Fibroblast of skin of left quadriceps (primary cell): ENCODE data around the gene LCN1.
A peak's percentile ranks its signal among the peaks of the same experiment; 100 is the strongest.

Source experiments
- DNase-seq, 2 experiments: peaks; one replicate each; pipeline ENCODE4 v3.0.0-alpha.2; 2013; ENCODE audit warnings: low read depth in 2 of 2

Gene LCN1

DNA sequence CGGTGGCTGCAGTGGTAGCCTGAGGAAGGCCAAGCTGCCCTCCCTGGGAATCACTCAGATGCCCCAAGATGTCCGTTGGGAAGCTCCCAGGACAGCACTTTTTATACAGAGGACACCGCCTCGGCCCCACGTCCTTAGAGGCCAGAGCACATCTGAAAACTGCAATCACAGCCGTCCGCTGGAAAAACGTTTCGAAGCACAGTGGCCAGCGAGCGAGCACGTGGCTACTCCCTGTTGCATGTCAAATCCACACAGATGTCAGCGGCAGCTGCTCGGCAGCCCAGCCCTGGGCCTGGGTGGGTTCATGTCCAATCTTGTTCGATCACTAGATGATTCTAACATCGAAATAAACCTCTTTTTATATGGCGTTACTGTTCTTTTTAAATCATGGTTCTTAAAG is 32.7 kb upstream of the LCN1 start:
- DNase-seq = no peak

DNA sequence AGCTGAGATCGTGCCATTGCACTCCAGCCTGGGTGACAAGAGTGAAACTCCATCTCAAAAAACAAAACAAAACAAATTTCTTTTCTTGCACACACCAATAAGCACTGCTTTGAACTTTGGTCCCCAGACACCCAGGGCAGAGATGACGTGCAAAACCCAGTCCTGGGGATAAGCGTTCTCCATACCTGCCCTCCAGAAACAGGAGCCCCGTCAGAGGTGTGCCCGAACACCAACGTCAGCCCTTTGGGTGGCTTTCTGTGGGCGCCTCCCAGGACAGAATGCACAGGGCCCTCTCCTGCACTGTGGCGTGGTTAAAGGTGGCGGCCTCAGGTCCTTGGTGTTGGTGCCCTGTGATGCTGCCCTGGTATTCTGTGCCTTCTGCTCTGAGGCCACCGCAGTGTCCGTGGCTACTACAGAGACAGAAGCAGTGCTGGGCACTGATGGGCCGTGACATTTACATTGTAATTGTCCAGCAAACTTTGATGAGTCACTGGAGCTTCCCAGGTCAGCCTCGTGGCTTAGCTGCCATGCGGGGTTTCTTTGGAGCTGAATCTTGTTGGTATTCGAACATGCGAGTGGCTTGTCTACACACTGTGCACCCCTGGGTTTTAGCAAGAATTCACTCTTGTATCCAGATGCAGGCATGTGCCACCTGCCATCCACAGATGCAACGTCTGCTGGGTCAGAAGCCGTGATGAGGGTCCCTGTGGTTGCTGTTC is 31.9 kb upstream of the LCN1 start:
- DNase-seq = no peak

DNA sequence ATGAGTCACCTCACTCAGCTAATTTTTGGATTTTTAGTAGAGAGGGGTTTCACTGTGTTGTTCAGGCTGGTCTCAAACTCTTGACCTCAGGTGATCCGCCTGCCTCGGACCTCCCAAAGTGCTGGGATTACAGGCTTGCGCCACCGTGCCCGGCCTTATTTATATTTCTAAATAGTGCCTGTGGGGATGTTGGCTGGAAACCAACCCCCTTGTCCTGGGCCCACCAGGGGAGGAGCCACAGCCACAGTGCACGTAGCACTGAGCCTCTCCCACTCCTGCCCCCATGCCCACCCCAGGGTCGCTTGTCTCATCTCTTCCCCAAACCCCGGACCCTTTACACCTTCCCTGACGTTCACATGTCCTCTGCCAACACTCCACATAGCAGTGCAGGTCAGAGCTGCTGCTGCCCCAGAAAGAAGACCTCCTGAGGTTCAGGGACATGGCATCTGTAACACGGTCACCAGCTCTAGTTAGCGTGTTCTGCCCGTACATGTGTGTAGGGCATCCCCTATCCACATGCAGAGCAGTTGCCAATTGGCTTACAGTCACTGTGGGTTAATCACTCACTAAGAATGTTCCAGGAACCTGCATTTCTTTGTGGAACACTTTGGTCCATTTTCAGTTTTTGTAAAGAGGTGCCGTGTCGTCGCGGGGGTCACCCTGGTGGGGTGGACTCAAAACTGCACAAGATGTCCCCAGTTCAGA is 30.9 kb upstream of the LCN1 start:
- DNase-seq = no peak

DNA sequence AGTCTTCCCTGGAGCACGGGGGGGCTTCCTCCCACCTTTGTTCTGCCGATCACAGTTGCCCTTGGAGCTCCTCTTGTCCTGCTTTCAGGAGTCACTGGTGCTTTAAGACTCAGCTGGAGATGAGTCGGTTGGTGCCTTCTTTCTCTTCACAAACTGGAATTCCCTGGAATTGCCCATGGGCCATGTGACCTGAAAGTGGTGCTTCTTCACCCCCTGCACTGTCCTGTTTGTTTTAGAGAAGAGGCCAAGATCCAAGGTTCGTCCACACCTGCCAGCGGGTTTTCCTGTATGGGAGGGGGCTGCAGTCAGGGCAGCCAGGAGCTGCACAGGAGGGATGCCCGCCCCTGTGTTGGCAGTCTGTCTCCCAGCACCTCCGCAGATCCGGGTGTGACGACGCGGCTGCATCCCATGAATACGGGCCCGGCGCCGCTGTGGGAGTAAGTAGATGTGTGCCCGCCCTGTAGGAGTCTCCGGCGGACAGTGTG is 30.2 kb upstream of the LCN1 start:
- DNase-seq = no peak

DNA sequence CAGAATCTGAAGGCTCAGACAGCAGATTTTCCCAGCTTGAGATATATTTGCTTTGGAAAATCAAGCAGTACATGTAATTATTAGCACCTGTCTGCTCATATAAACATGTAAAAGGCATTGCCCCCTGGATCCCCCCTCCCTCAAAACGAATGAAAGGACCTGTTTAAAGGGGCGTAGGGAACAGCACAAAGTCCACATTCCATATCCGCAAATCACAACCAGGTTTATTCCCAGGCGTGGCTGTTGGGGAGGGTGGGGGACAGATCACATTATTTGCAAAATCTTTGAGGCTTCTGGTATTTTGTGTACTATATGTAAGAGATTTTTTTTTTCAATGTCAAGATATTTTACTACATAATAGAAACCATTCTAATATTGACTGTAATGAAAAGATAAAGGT is 29.5 kb upstream of the LCN1 start:
- DNase-seq = no peak

DNA sequence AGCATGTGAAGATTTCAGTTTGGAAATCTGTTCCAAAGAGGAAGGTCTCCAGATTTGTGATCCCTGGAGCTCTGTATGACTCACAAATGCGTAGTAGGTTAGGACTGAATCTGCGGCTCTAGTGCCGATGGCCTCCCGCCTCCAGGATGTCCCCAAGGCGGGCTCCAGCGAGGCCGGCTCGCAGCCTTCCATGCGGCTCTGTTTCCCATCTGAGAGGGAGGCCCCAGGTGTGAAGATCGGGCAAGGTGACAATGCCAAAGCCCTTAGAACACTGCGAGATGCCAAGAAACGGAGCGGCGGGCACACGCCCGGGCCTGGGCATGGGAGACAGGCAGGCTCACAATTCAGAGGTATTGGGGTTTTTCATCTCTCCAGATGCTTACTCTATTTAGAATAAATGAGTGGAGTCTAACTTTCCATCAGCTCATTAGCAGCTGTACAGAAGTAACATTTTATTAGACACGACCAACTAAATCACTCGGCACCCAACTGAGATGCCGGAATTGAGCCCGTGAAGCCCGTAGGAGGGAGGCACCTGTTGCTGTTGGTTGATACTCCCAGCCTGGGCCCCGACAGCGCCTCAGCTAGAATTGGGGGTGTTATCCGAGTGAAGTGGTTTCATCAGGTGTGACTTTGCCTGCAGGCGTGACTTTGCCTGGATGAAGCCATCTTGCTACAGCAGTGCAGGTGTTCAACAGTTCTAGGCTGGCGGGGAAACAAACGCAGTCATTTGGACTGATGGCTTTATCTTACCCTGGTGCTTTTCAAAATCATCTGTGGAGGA is 28.2 kb upstream of the LCN1 start:
- no peak for DNase-seq

DNA sequence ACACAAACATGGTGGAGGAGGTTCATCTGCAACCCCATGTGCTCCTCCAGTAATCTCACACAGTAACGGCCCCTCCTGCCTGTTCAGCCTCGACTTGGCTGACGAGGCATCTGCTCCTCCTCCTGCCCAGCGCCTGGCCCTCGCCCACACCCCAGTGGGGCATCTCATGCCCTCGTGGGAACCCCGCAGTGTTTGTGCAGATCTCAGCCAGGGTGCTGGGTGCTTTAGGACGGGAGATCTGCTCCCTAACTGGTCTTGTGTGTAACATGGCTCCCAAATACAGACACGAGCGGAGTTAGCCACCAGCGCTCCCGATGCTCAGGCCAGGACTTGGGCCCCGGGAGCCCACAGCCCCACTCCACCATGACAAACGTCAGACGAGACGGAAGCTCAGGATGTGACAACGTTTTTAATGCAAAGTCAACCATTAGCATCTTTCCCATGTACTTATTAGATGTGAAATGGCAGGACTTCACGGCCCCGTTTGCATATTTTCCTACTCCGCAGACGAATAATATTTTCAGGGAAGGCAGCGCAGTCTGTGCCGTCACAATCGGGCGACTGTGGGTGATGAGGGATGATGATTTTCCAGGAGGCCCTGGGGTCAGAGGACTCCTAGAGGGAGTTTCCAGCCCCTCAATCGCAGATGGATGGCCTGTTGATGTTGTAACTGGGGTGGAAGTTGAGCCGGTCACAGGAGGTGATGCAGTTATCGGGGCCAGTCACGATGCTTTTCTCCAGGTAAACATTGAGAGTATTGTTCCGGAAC is 26.3 kb upstream of the LCN1 start:
- DNase-seq = no peak

DNA sequence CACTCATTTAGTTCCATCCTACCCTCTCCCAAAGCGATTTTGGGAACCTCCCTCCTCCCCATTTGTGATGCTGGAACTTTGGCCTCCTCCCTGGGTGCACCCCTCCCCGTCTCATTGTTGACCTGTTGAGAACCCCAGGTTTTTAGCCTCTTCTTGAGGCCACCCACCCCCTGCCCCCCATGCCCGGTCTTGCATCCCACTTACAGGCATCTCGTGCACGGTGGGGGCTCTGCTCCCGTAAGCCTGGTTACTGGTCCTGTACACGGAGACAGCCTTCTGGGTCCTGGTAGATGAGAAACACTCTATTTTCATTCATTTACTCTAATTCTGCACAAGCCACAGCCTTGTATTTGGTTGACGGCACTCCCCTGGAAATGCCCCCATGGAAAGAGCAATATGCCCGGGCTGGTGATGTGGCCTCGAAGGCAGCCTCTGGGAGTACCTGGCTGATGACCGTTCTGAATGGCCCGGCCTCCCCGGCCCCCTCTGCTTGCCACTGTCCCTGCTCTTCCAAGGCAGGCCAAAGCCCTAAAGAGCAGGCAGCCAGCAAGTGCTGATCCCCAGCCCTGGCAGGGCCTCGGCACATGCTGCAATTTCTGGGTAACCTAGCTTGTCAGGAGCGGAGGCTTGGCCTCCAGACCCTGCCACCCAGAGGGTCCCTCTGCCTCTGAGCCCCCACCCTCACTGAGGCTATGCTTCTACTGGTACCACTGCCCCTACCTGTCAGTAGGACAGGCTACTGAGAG is 22.7 kb upstream of the LCN1 start:
- no peak for DNase-seq

DNA sequence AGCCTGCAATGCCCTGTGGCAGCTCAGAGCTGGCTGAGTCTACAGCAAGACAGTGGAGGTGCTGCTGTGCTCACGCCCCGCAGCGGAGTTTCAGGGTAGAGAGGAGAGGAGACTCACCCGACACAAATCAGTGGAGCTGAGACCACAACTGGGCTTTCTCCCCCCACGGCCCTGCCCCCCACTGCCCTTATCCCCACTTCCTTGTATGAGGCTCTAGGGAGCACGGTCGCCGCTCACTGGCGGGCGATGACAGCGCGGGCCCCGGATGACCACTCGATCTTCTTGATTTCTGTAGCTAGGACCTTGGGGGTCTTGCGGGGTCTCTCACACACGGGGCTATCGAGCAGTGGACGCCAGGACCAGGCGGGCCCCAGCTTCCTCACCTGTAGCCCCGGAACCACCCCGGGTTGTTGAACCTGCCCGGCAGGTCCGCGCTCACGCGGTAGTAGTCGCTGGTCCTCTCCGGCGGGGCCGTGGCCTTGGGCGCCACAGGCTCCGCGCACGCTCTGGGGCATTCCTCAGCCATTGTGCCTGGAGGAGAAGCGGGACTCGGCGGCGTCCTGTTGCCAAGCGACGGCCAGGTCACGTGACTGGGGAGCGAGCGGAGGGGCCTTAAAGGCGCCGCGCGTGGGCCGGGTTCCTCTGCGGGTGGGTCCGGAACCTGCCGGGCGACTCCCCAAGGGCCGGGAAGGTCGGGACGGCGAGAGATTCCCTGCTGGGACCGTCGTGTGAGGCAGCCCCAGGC is 21.7 kb upstream of the LCN1 start:
- peak; percentile 54 to 62 for DNase-seq

DNA sequence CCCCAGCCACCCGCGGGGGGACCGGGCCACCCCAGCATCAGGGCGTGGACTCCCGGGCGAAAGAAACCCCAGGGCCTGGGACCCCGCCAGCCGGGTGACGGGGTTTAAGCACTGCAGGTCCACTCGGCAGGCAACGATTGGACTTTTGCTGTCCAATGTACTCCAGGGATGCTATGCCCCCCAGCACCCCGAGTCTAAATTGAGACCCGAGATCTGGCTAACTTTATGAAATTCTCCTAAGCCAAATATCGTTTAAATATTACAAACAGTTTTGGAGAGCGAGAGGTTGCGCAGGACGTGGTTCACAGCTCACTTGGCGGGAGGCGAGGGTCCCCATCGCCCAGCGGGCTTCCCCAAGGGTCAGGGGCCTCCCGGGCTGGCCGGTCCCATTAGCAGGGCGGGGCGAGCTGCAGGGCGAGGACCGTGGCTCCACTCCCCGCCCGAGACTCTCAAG is 21.1 kb upstream of the LCN1 start:
- DNase-seq = no peak

DNA sequence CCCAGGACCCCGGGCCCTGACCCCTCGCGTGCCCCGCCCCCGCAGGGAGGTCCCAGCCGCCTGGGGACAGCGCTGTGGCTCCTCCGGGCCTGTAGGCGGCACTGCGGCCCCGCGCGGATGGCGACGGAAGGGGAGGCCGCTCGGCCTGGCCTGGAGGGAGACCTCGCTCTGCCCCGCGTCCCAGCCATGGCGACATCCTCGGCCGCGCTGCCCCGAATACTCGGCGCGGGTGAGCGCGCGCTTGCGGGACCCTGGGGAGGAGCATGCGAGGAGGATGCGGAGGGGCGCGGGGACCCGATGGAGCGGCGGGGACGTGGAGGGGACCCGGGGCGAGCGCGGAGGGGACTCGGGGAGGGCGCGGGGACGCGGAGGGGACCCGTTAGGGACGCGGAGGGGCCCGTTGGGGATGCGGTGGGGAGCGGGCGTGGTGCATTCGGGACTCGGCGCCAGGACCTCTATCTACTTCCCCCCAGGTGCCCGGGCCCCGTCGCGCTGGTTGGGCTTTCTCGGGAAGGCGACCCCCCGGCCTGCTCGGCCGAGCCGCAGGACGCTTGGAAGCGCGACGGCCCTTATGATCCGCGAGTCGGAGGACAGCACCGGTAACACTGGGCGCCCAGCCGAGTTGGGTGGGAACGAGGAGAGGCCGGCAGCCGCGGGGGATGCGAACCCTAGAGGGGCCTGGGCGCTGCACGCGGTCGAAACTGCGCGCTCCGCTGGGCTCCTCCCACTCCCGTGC is 20.5 kb upstream of the LCN1 start, which contains the start of gene MRPS2:
Gene MRPS2 (plus strand): TSS at position 158 of the 736 bp plus-strand sequence. CDS start 29 bp downstream, at position 187.
- peak; percentile 53 to 64 for DNase-seq

DNA sequence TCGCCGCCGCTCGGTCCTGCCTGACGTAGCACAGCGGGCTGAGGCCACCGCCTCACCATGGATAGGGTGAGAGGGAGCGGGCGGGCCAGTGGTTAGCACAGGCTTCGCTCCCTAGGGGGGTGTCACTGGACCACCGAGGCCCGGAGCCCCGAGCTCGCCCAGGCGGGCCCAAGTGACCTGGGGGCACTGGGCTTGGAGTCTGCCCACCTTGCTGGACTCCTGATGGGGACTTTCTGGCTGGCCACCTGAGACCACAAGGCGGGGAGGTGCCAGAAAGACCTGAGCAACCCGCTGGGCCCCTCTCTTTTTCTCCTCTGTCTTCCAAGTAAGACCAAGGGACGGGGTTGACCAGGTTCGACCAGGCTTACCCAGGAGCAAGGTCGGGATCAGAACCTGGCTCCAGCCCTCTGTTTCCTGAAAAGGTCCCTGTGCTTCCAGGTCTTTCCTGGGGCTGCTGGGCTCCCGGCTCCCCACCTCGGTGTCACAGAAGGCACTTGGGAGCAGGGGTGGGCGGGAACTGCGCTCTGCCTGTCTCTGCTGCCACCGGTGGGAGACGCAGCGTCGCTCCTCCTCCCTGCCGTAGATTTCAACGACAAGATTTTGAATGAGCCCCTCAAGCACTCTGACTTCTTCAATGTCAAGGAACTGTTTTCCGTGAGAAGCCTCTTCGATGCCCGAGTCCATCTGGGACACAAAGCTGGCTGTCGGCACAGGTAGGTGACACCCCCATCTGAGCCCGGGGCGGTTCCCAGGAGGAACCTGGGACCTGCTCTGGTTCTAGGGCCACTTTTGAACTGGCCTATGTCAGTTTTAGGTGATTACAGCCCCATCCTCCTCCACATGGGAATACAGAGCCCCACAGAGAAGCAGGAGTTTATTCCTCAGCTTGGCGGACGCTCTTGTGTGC is 19.7 kb upstream of the LCN1 start:
- peak in 1 of 2 experiments; percentile 15 for DNase-seq

DNA sequence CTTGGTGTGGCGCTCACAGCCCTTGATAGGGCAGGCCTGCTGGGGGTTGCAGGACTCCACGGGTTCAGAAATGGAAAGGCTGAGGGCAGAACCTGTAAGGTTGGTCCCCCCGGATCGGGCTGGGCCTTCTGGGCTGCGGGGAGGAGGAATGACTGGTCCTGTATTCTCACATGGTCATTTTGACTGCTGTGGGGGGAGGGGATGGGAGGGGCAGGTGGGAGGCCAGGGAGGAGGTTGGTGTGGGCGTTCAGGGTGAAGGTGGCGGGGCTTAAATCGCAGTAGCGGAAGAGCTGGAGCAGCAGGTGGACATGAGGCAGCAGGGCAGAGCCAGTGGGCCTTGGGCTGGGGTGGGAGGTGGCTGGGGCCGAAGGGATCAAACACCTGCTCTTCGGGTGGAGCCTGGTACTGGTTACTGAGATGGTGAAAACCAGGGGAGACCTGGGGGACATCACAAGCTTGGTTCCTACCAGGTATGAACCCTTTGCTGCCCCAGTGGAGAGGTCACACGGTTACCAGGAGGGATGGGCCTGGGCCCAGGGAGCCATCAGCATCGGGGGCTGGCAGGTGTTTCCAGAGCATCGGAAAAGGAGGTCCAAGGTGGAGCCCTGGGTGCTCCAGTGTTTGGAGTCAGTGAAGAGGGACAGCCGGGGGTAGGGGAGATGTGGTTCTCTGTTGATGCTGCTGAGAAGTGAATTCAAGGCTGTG is 18.9 kb upstream of the LCN1 start:
- DNase-seq = no peak

DNA sequence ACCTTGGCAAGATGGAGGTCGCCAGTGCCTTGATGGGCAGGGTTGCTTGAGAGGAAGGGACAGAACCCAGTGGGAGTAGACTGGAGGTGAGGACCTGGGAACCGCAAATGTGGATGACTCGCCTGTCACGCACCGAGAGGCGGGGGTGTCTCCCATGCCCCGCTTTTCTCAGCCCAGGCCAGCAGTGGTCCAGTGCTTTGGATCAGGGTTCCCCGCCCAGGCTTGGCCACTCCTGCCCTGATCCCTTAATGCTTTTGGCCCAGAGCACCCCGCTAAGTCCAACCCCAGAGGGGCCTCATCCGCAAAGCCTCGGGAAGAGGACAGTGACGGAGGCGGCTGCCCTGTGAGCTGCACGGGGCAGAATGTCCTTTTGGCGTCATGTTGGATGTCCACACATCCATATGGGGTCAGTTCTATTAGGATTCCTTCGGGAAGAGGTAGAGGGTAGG is 18.3 kb upstream of the LCN1 start:
- no peak for DNase-seq

DNA sequence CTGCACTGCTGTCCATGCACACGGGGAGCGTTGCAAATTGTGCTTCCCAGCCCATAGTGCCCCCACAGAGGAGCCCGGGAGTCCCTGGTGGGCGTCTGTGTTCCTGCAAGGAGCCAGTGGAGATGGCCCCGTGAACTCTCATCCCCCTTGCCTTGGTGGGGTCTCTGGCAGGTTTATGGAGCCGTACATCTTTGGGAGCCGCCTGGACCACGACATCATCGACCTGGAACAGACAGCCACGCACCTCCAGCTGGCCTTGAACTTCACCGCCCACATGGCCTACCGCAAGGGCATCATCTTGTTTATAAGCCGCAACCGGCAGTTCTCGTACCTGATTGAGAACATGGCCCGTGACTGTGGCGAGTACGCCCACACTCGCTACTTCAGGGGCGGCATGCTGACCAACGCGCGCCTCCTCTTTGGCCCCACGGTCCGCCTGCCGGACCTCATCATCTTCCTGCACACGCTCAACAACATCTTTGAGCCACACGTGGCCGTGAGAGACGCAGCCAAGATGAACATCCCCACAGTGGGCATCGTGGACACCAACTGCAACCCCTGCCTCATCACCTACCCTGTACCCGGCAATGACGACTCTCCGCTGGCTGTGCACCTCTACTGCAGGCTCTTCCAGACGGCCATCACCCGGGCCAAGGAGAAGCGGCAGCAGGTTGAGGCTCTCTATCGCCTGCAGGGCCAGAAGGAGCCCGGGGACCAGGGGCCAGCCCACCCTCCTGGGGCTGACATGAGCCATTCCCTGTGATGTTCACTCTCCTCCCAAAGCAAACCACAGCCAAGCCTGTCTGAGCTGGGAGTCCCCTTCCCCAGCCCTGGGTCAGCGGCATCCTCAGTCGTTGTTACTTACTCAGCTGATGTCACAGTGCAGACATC is 17.6 kb upstream of the LCN1 start:
- DNase-seq = no peak
